GM19035 (cell line): ENCODE measurements around the gene TOR1B.
"Not testable (repeated sequence)": the region's sequence is repeated elsewhere in the genome, so short reads cannot be mapped to it uniquely, and the experiment has no call there.

Experiments
- ATAC-seq: cut with Tn5 transposase; IDR thresholded peaks from one replicate; pipeline ENCODE4 v1.9.1; 2021; ENCODE audit not compliant: unreplicated experiment

TOR1B gene, protein sequence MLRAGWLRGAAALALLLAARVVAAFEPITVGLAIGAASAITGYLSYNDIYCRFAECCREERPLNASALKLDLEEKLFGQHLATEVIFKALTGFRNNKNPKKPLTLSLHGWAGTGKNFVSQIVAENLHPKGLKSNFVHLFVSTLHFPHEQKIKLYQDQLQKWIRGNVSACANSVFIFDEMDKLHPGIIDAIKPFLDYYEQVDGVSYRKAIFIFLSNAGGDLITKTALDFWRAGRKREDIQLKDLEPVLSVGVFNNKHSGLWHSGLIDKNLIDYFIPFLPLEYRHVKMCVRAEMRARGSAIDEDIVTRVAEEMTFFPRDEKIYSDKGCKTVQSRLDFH

DNA sequence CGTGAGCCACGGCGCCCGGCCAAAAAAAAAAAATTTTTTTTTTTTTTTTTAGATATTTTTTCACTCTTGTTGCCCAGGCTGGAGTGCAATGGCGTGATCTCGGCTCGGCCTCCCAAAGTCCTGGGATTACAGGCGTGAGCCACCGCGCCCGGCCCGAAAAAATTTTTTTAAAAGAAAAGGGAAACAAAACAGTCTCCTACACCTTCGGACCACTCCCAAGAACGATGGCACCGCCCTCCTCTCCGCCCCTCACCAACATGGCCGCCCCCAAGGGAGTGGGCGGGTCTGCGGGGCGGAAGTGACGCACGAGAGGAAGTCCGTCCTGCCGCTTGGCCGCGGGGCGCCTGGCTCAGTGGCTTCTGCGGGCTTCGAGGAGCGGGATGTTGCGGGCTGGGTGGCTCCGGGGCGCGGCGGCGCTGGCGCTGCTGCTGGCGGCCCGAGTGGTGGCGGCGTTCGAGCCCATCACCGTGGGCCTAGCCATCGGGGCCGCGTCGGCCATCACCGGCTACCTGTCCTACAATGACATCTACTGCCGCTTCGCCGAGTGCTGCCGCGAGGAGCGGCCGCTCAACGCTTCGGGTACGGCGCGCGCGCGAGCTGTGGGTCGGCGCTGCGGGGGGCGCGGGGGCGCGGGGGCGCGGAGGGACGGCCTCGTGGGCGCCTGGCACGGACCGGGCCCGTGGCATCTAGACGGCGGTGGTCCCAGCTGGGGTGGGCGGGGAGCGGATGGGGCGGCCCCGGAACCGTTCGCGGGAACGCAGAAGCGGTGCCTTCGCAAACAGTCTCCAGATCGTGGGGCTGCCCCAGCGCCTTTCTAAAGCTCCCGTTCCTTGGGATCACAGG lies at the start of gene TOR1B:
Gene TOR1B (plus strand): TSS at position 352 of the 843 bp plus-strand sequence. CDS start 29 bp downstream, at position 381.
- ATAC-seq = peak; percentile 92

DNA sequence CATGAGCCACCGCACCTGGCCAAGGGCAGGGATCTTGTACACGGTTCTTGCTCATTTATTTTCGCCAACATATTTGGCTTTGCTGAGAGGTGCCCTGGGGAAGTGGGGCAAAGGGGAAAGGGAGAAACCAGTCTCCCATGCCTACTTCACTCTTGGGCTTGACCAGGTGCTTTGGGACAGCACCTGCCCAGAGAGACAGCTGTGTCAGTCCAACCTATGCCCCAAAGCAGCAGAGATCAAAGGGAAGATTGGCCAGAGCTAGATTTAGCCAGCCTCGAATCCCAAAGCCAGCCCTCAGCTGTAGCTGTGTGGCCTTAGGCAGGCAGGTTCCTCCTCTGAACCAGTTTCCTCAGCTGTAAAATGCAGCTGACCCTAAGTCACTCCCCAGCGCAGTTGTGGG lies 47.8 kb upstream of the TOR1B start:
- no peak for ATAC-seq

DNA sequence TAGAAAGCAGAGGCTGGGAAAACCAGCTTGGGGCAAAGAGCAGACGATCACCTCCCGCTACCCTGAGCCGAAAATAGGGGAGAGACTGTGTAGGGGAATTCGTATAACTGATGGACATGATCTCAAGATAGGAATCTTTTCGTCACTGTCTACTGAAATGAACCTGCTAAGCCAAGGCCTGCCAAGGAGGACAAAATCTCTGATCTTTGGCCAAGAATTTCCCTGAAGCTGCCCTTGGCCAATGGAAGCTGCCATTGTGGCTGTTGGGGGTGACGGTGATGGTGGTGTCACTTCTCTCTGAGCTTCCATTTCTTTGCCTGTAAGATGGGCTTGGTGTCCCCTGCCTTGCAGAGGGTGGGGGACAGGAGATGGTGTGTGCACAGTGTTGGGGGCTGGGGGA lies 46.8 kb upstream of the TOR1B start:
- no peak for ATAC-seq

DNA sequence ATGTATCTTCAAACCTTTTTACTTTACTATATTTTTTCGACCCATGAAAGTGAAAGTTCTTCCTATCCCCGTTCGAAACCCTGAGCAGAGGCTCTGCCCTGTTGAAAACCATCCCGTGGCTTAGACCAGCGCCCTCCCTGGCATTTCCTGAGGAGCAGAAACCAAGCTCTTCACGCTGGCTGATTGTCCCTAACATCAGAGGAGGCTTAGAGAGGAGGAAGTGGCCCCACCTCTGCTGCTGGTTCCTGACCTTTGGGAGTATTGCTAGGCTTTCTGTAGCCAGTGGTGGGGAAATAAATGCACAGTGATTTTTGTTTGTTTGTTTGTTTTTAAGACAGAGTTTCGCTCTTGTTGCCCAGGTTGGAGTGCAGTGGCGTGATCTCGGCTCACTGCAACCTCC lies 45.9 kb upstream of the TOR1B start:
- no peak for ATAC-seq

DNA sequence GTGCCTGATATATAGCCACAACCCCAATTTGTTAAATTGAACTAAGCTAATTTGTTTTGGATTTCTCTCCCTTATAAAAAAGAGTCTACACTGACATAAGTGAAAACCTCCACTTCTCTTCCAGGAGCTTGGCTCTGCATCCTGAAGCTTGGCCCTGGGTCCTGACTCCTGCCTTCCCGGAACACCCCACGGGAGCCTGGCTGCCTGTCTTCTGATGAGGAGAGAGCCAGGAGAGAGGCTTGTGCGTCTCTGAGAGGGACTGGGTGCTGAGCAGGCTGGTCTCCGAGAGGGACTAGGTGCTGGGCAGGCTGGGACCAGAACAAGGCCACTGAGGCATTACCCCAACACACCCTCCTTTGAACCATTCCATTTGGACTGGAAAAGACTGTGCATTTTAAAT lies 43.7 kb upstream of the TOR1B start:
- no peak for ATAC-seq

DNA sequence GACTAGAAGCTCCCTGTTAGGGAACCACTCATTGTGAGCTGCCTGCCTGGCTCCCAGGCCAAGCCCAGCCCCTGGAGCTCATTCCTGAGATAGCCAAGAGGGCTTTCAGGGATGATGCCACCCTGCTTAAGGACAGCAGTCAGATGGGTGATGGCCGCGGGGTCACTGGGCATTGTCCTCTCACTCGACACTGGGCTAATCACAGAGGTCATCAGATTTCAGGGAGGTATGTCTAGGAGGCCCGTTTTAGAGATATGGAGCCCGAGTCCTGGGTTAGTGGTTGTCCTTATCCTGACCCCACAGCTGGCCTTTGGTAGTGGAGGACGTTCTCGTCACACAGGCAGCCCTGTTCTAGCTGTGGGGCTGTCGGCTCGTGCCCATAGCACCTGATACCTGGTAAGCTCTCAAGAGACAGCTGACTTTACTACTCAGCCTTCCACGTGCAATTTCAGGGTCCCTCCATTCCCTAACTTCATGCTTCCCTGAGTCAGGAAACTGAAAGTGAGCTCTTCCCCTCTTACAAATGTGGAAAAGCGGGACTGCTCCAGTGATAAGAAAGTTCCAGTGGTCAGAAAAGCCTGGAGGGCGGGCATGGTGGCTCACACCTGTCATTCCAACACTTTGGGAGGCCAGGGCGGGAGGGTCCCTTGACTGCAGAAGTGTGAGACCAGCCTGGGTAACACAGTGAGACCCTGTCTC lies 43.0 kb upstream of the TOR1B start:
- ATAC-seq = no peak

DNA sequence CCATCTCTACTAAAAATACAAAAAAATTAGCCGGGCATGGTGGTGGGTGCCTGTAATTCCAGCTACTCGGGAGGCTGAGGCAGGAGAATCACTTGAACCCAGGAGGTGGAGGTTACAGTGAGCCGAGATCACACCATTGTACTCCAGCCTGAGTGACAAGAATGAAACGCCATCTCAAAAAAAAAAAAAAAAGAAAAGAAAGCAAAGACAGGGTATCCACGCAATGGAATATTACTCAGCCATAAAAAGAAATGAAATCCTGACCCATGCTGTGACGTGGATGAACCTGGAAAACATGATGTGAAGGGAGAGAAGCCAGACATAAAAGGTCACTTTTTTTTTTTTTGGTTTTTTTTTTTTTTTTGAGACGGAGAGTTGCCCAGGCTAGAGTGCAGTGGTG lies 42.2 kb upstream of the TOR1B start:
- ATAC-seq = not testable (repeated sequence)

DNA sequence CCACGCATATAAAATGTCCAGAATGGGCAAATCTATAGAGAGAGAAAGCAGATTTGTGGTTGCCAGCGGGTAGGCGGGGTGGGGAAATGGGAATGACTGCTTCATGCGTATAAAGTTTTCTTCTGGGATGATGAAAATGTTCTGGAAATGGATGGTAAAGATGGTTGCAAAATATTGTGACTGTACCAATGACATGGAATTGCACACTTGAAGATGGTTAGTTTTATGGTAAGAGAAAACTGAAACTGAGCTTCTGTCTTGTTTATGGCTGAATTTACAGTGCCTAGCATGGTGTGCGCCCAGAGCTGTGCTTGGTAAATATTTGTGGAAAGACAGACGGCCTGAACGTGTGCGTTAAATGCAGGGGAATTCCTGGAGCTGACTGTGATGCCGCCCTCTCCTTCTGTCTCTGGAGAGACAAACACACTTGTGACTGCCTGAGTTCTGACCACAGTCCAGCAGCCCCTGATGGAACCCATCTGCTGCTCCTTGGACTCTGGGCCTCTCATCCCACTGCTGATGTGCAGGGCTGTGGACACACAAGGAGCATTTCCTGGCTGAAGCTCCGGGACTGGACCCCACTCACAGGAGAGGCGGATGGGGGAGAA lies 41.6 kb upstream of the TOR1B start:
- ATAC-seq = no peak

DNA sequence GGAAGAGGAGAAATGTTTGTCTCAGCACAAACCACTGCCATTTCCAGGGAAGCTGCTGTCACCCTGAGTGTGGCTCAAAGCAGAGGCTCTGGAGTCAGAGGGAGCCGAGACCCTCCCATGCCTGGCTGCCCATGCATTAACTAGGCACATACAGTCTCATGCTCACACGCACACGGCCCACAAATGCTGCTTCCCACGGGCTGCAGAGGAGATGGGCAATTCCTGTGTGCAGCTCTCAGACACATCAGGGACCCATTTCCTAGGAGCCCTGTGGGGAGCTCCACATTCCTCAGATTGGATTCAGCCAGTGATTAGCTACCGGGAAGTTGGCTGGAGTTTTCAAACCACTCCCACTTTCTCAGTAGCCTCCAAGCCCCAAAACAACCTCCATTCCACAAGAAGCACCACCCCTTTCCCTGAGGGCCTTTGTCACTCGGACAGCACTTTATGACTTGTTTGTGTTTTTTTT lies 41.0 kb upstream of the TOR1B start:
- ATAC-seq = no peak

DNA sequence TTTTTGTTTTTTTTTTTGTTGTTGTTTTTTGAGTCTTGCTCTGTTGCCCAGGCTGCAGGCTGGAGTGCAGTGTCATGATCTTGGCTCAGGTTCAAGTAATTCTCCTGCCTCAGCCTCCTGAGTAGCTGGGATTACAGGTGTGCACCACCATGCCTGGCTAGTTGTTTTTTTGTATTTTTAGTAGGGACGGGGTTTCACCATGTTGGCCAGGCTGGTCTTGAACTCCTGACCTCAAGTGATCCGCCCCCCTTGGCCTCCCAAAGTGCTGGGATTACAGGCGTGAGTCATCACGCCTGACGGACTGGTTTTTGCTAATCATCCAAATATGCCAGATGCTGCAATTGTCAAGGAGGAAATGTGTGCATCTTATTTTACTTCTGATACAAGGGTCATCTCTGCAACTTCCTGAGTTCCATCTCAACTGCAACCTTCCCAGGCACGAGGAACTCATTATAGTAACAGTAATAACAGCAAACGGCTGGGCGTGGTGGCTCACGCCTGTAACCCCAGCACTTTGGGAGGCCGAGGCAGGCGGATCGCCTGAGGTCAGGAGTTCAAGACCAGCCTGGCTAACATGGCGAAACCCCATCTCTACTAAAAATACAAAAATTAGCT lies 40.5 kb upstream of the TOR1B start:
- not testable (repeated sequence) for ATAC-seq

DNA sequence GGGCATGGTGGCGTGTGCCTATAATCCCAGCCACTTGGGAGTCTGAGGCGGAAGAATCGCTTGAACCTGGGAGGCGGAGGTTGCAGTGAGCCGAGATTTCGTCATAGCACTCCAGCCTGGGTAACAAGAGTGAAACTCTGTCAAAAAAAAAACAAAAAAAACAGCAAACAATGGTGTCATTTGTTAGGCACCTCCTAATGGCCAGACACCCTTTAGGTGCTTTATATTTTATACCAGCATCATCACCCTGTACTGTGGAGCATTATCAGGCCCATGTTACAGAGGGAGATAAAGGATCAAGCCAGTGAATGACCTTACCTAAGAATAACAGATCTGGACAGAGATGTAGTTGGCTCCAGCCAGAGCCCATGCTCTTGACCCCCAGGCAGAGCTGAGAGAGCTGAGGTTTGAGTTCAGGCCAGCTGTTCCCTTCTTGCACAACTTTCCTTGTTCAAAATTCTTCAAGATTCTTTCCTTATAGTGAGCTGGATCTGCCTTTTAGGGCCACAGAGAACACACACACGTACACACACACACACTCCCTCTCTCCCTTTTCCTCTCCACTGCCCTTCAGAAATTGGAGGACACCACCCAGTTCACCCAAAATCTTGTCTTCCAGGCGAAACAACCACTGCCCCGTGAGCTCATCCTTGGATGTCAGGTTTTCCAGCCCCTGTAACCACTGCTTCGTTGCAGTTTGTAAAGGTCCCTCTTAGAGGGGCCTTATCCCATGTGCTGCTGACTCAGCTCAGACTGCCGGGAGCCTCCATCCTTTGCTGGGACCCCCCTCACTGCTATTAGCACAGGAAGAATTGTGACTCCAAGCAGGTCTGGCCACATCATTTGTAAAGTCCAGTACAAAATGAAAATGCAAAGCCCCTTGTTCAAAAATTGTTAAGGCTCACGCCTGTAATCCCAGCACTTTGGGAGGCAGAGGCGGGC lies 39.7 kb upstream of the TOR1B start:
- no peak for ATAC-seq

DNA sequence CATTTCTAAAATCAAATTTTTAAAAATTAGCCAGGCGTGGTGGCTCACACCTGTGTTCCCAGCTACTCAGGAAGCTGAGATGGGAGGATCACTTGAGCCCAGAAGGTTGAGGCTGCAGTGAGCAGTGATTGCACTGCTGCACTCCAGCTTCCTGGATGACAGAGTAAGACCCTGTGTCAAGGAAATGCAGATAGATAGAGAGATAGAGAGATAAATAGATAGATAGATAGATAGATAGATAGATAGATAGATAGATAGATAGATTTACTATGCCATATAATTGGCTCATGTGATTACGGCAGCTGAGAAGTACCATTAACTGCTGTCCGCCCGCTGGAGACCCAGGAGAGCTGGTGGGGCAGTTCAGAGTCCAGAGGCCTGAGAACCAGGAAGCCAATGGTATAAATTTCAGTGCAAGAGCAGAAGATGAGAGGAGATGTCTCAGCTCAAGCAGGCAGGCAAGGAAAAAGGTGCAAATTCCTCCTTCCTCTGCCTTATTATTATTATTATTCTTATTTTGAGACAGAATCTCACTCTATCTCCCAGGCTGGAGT lies 37.1 kb upstream of the TOR1B start:
- no peak for ATAC-seq

DNA sequence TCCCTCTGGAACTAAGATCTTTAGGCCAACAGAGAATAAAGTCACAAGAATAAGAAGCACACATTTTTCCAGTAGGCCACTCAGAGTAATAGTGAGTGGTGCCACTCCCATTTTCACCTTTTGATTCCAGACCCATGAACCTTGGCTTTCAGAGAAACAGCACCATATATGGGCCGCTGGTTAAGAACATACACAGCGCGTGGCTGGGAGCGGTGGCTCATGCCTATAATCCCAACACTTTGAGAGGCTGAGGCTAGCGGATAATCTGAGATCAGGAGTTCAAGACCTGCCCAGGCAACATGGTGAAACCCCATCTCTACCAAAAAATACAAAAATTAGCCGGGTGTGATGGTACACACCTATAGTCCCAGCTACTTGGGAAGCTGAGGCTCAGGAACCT lies 34.5 kb upstream of the TOR1B start:
- no peak for ATAC-seq

DNA sequence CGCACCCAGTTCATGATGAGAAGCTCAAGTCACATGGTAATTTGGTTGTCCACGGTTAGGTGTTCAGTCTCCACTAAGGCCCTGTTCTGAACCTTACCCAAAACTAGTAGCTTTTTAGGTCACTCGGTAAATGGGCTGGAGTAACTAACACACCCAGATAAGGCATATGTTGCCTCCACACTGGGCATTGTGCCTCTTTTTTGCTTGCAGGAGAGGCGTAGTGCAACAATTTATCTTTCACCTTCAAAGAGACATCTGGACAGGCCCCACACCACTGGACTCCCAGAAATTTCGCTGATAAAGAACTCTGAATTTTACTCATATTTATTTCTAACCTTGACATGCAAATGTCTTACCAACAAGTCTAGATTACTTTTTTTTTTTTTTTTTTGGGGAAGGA lies 33.3 kb upstream of the TOR1B start:
- ATAC-seq = no peak

DNA sequence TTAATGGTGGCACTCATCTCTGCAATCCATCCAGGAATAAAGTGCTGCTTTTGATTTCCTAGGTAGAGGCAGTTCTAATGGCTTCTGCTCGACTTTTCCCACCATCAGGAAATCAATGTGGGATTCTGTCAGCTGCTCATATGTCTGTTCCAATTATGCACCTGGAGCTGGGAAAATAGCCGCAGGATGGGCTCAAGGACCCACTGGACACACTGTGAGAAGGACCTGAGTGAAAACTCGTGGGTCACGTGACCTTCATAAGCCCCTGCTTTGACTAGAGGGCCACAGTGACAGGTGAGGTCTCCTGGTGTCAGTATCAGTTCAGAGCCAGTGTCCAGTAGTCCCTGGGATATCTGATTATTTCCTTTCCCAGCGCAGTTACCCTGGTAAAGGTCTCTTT lies 32.2 kb upstream of the TOR1B start:
- no peak for ATAC-seq

DNA sequence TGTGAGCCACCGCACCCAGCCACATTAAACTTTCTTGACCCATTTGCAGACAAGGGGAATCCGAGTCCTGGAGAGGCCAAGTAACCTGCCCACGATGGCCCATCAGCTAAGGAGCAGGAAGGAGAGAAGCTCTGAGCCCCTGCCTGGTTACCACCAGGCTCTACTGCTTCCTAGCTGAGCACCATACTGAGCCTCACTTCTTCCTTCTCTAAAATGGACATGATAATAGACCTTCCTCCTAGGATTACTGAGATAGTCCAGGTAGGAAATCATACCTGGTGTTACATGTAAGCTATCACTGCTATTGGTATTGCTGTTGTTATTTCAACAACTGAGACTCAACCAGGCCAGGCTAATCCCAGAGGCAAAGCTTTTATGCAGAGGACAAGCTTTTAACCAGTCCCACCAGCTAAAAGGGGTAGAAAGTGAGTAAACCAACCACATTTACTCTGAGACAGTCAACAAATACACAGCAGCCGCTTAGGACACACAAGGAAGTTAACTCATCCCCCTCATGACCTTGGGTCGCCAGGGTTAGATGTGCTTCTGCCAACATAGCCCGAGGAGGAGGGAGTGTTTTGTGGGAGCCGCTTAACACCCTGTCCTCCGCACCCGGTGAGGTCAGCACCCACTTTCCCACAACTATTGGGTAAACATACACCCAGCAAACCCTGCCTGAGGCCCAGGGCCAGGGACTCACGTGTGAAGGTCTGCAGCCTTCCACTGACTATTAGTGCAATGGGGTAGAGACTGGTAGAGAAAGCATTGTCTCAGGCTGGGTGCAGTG lies 29.5 kb upstream of the TOR1B start:
- no peak for ATAC-seq

DNA sequence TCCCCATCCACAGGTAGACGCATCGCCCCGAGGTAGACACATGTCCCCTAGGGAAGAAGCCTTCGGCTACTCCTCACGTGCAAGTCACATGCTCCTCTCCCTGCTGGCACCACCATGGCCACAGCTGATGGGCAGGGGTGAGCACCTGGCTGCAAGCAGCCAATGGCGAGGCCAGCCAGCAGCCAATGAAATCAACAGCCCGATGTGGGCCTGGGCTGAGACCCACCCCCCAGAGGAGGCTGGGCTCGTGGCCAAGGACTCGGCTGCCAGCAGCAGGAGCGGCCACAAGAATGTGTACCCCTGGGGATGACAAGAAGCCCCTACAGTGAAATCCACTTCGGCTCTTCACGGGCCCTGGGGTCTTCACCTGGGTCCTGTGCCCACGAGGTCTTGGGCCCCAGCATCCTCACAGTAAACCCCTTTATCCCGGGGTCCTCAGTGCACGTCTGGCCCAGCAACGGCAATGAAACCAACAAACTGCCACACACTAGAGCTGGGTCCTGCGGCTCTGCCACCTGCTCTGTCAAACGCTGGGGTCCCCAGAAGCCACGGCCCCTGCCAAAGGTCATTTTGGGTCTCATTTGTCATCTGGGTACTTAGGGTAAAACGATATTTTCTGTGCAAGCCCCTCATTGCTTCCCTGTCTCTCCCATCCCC lies 28.1 kb upstream of the TOR1B start:
- ATAC-seq = no peak

DNA sequence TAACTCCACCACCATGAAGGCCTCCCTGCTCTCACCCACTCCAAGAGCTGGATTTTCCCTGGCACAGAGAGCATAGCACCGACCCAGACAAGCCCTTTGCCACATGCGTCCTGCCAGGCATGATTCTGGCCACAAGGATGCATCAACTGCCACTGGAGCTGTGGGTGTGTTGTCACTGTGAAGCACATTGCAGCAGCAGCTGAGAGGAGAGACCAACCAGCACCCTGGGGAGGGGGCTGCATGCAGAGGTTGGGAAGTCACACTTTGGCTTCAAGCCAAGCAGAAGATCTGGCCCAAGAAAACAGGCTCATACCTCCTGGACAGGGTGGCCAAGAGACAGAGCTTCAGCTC lies 27.6 kb upstream of the TOR1B start:
- no peak for ATAC-seq
